IMR-90 (cell line): ENCODE measurements around the gene SH2D5.

Source experiments
- BHLHE40 ChIP-seq: fragments of 150-350 bp; IDR thresholded peaks from 2 replicates; pipeline ENCODE4 v1.6.1; 2016; ENCODE audit warnings: mild to moderate bottlenecking, low read depth, low read length
- CEBPB ChIP-seq: IDR thresholded peaks from 2 replicates; pipeline ENCODE4 v1.6.1; 2012; ENCODE audit warnings: low read depth, low read length, improper control_type of control experiment
- MAZ ChIP-seq: IDR thresholded peaks from 2 replicates; pipeline ENCODE4 v1.6.1; 2012; ENCODE audit warnings: low read depth, mild to moderate bottlenecking, low read length, improper control_type of control experiment, moderate library complexity, borderline replicate concordance
- NFE2L2 ChIP-seq: fragments of 150-350 bp; IDR thresholded peaks from 2 replicates; pipeline ENCODE4 v1.6.1; 2016; ENCODE audit warnings: low read depth, mild to moderate bottlenecking, low read length
- POLR2A ChIP-seq: IDR thresholded peaks from 2 replicates; pipeline ENCODE4 v1.6.1; 2012; ENCODE audit warnings: mild to moderate bottlenecking, low read depth, low read length
- RAD21 ChIP-seq: IDR thresholded peaks from 2 replicates; pipeline ENCODE4 v1.6.1; 2012; ENCODE audit warnings: low read length, improper control_type of control experiment
- RCOR1 ChIP-seq: IDR thresholded peaks from 2 replicates; pipeline ENCODE4 v1.6.1; 2012; ENCODE audit warnings: mild to moderate bottlenecking, low read length, improper control_type of control experiment; ENCODE audit not compliant: insufficient replicate concordance
- RFX5 ChIP-seq: IDR thresholded peaks from 2 replicates; pipeline ENCODE4 v1.8.0; 2012; ENCODE audit warnings: low read depth, mild to moderate bottlenecking, low read length, moderate library complexity
- SMC3 ChIP-seq: fragments of 150-350 bp; IDR thresholded peaks from 2 replicates; pipeline ENCODE4 v1.6.1; 2016; ENCODE audit warnings: low read depth, mild to moderate bottlenecking, antibody characterized with exemption, low read length, moderate library complexity
- USF2 ChIP-seq: fragments of 150-350 bp; IDR thresholded peaks from 2 replicates; pipeline ENCODE4 v1.6.1; 2017; ENCODE audit warnings: mild to moderate bottlenecking, antibody characterized with exemption, low read length, low read depth
- TF ChIP-seq, protein P1 (sequence below): conservative IDR thresholded peaks from 2 replicates; pipeline ENCODE4 v1.5.1; 2012; ENCODE audit warnings: mild to moderate bottlenecking, low read depth, low read length, improper control_type of control experiment

GRCh38 chr1:20726118-20726911 is 6.2 kb downstream of the SH2D5 start:
- TF ChIP-seq, protein P1, sequence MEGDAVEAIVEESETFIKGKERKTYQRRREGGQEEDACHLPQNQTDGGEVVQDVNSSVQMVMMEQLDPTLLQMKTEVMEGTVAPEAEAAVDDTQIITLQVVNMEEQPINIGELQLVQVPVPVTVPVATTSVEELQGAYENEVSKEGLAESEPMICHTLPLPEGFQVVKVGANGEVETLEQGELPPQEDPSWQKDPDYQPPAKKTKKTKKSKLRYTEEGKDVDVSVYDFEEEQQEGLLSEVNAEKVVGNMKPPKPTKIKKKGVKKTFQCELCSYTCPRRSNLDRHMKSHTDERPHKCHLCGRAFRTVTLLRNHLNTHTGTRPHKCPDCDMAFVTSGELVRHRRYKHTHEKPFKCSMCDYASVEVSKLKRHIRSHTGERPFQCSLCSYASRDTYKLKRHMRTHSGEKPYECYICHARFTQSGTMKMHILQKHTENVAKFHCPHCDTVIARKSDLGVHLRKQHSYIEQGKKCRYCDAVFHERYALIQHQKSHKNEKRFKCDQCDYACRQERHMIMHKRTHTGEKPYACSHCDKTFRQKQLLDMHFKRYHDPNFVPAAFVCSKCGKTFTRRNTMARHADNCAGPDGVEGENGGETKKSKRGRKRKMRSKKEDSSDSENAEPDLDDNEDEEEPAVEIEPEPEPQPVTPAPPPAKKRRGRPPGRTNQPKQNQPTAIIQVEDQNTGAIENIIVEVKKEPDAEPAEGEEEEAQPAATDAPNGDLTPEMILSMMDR = no peak
- TF ChIP-seq BHLHE40 (no peak), RFX5 (no peak), POLR2A (no peak), SMC3 (no peak), USF2 (no peak), RCOR1 (no peak), CEBPB (no peak), NFE2L2 (no peak), RAD21 (no peak), MAZ (no peak)
